ENCODE data around the gene PPWD1.

Gene PPWD1

DNA sequence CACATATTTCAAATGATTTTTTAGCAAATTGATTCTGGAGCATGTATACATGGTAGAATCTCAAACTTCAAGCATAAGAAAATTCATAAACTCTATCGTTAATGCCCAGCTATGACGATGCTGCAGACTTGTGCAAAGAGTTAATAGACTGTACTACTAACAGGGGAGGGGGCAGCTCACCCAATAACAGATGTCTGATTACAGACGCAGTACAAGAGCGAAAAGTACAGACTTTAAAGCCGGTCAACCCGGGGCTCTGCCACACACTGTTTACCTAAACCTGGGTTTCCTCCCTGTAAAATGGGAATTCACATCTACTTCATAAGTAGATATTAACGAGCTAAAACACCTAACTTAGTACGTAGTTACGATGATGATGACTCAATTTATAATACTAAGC, 60.4 kb downstream of the PPWD1 start:
- Histone ChIP-seq H3K4me1 (ENCODE audit: control insufficient read depth, insufficient read depth, low read length) (peaks cover 8% of the 10 kb centered on the region; the same call in 1 of the 2 replicates), H3K9ac (ENCODE audit: low read depth, low read length) (peak overlapping the region; percentile 83; the same call in 1 of the 2 replicates), H3K36me3 (ENCODE audit: control insufficient read depth, insufficient read depth, low read length) (no peaks in the 10 kb centered on the region), H3K27ac (ENCODE audit: low read depth, low read length) (no peak overlapping the region), H3K27me3 (ENCODE audit: control insufficient read depth, insufficient read depth, low read length) (no peaks in the 10 kb centered on the region), H3K4me3 (ENCODE audit: low read depth, low read length) (peak overlapping the region; percentile 100), H3K9me3 (ENCODE audit: control insufficient read depth, insufficient read depth, low read length) (no peaks in the 10 kb centered on the region)

DNA sequence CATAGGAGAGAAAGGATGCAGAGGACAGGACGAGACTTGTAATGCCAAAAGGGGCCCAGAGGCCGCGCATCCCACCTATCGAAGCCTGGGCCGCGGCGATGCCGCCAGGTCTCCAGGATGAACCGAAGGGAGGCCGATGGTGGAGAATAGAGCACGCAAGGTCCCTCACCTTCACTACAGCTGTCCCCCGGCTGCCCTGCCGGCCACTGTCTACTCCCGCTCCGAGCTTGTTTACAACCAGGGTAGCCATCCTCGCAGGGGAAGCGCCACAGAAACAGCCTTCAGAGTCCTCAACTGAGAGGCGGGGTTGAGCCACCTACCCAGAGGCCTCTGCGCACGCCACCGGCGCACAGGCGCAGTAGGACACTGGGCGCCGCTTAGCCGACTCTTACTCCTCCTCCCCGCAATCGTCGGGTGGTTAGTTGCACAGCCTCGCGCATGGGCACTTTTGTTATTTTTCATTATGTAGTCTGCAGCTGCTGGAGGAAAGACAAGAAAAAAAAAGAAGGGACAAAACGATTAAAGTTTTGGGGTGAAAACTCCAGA, 61.0 kb downstream of the PPWD1 start, which contains the start of gene TRIM23:
Gene TRIM23 (minus strand): TSS at position 309 of the 546 bp plus-strand sequence. CDS start 59 bp downstream, at position 250.
- peak within 1 kb of the TSS; percentile 90 for H3K27ac ChIP-seq (ENCODE audit: low read depth, low read length)
- no peaks in the 10 kb centered on the region; the same call in 1 of the 2 replicates for H3K36me3 ChIP-seq (ENCODE audit: control insufficient read depth, insufficient read depth, low read length)
- H3K9ac ChIP-seq (ENCODE audit: low read depth, low read length) = peak within 1 kb of the TSS; percentile 83
- H3K4me3 ChIP-seq (ENCODE audit: low read depth, low read length) = peak within 1 kb of the TSS; percentile 100
- peaks cover 8% of the 10 kb centered on the region; the same call in 1 of the 2 replicates for H3K4me1 ChIP-seq (ENCODE audit: control insufficient read depth, insufficient read depth, low read length)
- no peaks in the 10 kb centered on the region for H3K9me3 ChIP-seq (ENCODE audit: control insufficient read depth, insufficient read depth, low read length)
- H3K27me3 ChIP-seq (ENCODE audit: control insufficient read depth, insufficient read depth, low read length) = no peaks in the 10 kb centered on the region

DNA sequence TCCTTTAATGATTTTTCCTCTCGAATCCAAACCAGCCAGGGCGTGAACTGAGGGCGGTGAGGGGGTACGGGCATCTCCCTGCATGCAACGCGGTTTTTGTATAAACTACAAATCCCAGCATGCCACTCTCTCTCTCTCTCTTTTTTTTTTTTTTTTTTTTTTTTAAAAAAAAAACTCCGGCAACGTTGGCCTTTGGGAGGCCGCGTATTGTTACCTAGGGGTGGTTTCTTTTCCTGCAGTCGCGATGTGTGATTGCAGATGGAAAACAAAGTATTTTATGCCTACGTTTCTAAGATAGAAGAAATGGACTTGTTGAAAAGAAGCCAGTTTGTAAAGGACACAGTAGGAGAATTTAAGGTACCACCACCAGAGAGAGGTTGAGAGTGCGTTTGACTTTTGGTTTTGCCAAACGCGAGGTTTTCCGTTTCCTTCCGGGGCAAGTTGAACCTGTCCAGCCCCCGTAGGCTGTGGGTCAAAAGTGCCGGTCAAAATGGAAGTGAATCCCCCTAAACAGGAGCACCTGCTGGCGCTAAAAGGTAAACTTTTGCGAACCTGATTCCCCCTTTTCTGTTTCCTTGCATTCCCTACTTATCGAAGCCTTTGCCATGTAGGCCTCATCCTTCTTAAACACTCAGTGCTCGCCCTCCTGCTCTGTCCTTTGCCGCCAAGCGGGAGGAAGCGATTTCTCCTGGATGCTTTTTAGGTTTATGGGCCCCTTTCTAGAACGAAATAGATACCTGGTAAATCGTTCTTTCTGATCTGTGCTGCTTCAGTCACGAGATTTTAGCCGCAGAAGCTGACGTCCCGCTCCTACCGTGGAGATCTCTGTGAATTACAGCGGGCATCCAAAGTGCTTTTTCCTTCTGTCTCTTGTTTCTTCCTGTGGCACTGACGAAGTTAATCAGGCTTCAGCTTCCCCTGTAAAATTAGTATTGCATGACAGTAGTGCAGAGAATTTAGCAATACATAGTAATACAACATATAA, 61.8 kb downstream of the PPWD1 start, which contains the start of the genes SHLD3 and TRAPPC13:
Gene SHLD3 (plus strand): TSS at position 457 of the 985 bp plus-strand sequence. CDS start 4,561 bp downstream, outside the sequence.
Gene TRAPPC13 (plus strand): TSS at position 457 of the 985 bp plus-strand sequence. CDS start 34 bp downstream, at position 491.
- Histone ChIP-seq H3K27ac (ENCODE audit: low read depth, low read length) (peak within 1 kb of the TSS; percentile 90), H3K27me3 (ENCODE audit: control insufficient read depth, insufficient read depth, low read length) (no peaks in the 10 kb centered on the region)

DNA sequence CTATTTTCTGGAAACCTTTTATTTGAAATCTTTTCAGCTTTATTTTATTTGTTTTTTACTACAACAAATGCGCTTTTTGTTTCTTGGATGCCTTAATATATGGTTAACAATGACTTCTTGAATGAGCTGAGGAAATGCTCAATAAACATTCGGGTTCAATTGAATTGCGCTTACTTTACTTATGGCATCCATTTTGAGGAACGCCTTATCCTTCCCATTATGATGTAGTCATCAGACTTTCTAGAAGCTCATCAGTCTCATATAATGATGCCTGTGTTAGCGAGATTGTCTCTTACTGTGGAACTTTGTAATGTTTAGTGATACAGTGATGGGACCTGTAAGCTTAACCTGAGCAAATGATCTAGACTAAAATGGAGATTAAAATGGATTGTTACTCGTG, 62.6 kb downstream of the PPWD1 start:
- Histone ChIP-seq H3K4me1 (ENCODE audit: control insufficient read depth, insufficient read depth, low read length) (peaks cover 8% of the 10 kb centered on the region; the same call in 1 of the 2 replicates), H3K36me3 (ENCODE audit: control insufficient read depth, insufficient read depth, low read length) (peaks cover 6% of the 10 kb centered on the region), H3K27me3 (ENCODE audit: control insufficient read depth, insufficient read depth, low read length) (no peaks in the 10 kb centered on the region), H3K9me3 (ENCODE audit: control insufficient read depth, insufficient read depth, low read length) (no peaks in the 10 kb centered on the region), H3K9ac (ENCODE audit: low read depth, low read length) (peak overlapping the region; percentile 78), H3K4me3 (ENCODE audit: low read depth, low read length) (peak overlapping the region; percentile 100), H3K27ac (ENCODE audit: low read depth, low read length) (no peak overlapping the region)

More for the DNA sequence above, 61.8 kb downstream of the PPWD1 start, which contains the start of the genes SHLD3 and TRAPPC13:
- H3K36me3 ChIP-seq (ENCODE audit: control insufficient read depth, insufficient read depth, low read length) = peaks cover 5% of the 10 kb centered on the region
- peak within 1 kb of the TSS; percentile 83 for H3K9ac ChIP-seq (ENCODE audit: low read depth, low read length)
- peaks cover 8% of the 10 kb centered on the region; the same call in 1 of the 2 replicates for H3K4me1 ChIP-seq (ENCODE audit: control insufficient read depth, insufficient read depth, low read length)
- peak within 1 kb of the TSS; percentile 100 for H3K4me3 ChIP-seq (ENCODE audit: low read depth, low read length)
- no peaks in the 10 kb centered on the region for H3K9me3 ChIP-seq (ENCODE audit: control insufficient read depth, insufficient read depth, low read length)

DNA sequence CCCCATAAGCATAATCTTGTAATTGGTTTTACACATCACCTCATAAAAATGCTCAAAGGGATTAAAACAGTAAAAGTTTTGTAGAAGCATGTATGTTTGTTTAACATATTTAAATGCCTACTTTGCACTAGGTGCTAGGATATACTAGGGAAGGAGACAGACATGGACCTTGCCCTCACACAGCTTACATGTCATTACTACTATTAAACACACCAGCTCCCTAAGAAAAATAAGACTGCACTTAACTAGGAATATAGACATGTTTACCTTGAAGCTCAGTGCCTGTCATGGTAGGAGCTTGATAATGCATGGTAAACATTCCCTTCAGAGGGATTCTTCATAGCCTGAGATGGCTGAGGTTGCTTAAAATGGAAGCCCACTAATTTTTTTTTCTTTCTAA, 67.9 kb downstream of the PPWD1 start:
- Histone ChIP-seq H3K27me3 (ENCODE audit: control insufficient read depth, insufficient read depth, low read length) (no peaks in the 10 kb centered on the region), H3K4me1 (ENCODE audit: control insufficient read depth, insufficient read depth, low read length) (0 out of 2 replicates have a peak, but pooled peaks cover under 1% of the 10 kb centered on the region), H3K9ac (ENCODE audit: low read depth, low read length) (no peak overlapping the region), H3K36me3 (ENCODE audit: control insufficient read depth, insufficient read depth, low read length) (peaks cover 13% of the 10 kb centered on the region), H3K27ac (ENCODE audit: low read depth, low read length) (no peak overlapping the region), H3K9me3 (ENCODE audit: control insufficient read depth, insufficient read depth, low read length) (no peaks in the 10 kb centered on the region), H3K4me3 (ENCODE audit: low read depth, low read length) (no peak overlapping the region)

All from HUES48 (cell line).